DMS53 (cell line): ENCODE measurements around the gene CELF2.
"Not testable (repeated sequence)": the region's sequence is repeated elsewhere in the genome, so short reads cannot be mapped to it uniquely, and the experiment has no call there.

Experiments
- DNase-seq: peaks from one replicate; lab custom pipeline; 2025; lab: John Stamatoyannopoulos, UW

The CELF2 gene

DNA sequence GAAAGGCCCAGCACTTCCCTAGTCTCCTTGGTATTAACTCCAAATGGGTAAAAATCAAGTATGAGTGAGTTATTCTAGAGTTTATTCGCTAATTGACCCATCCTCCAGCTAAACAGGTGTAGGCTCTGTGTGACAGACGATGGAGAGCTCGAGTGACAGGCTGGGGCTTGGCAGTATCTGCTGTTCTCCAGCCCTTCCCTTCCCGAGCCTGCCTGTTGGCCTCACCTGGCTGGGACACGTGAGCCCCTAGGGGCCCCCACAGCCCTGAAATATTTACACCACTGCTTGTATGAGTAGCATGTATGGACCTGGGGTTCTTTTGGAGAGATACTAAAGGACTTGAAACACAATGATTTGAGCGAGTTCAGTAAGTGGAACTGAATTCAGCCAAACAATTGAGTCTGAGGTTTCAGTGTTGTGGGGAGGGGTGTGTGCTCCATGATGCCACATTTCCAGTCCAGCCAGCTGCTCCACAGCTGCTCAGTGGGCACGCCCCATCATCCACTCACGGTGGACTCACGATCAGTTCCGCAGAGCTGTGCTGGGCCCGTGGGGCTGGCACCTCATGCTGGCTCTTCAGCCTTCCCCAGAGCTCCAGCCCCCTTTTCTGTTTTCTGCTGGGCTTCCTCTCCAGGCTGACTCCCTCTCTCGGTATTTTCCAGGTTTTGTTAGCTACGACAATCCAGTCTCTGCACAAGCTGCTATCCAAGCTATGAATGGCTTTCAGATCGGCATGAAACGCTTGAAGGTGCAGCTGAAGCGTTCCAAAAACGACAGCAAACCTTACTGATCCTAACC, 310.8 kb downstream of the CELF2 start:
- DNase-seq, result no peak

DNA sequence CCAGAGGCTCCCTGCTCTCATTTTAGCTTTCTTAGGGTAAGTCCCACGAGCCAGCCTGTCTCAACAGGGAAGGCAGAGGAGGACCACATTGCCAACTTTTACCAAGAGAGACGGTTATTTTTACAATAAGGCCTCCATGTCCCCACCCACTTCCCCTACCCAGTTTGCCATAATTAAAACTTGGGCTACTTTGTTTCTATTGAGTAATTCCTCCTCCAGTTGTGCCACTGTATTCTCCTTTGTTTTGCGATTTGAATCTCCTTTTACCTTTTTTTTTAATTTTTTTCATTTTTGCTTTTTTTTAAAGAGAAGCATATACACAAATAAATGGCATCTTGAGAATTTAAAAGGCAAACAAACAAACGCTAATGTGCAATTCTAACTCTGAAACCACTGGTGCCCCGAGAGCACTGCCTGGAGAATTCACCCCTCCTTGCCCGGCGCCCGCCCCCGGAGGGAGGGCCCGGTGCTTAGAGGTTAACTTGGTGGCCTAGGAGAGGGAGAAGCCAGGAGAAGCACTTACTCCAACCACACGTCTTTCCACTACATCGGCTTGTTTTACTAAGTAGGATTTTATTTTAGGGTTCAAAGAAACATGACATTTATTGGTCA, 311.5 kb downstream of the CELF2 start:
- no peak for DNase-seq

DNA sequence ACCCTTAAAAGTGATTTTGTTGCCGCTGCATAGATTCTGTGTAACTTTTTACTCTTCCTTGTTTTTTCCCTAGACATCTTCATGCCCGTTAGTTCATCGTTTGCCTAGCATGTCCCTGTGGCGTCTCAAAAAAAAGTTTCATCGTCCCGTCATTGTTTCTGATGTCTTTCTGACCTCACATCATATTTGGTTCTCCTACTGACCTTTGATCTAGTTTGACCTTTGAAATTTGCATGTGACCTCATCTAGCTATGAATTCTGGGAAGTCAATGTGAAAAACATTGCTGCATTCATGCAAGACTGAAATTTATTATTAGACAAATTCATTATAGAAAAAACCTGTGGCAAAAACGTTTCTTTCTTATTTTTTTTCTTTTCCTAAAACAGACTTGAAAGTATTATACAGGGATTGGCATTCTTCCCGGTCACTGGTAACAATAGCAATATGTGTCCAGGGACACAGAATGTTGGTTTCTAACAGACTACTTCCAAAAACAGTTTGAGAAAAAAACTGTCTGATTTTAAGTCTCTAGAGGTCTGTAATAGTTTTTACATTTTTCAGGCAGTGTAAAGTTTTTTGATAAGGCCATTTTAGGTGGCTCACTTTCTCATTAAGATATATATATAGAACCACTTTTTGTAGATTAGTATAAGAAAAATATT, 312.8 kb downstream of the CELF2 start:
- no peak for DNase-seq

DNA sequence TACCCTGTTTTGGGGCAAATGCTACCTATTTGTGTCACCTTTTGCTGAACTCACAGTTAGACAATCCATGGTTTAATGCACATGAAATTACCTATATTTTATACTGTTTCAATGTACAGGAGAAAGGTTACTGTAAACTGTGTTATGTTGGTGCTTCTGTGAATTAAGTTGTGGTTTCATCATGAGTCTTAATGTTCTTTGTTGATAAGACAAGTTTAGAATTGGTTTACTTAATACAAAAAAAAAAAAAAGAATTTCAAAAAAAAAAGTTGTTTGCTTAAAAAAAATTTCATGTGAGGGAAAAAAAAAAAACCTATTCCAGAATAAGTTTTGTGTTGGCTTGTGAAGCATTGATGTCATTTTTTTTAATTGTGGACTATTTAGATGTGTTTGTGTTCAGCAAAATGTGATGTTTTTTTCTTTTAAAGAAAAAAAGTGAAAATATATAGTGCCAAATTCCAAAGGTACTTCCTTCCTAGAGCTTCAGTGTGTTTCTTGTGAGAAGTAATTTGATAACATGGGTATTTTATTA, 313.4 kb downstream of the CELF2 start:
- no peak for DNase-seq

DNA sequence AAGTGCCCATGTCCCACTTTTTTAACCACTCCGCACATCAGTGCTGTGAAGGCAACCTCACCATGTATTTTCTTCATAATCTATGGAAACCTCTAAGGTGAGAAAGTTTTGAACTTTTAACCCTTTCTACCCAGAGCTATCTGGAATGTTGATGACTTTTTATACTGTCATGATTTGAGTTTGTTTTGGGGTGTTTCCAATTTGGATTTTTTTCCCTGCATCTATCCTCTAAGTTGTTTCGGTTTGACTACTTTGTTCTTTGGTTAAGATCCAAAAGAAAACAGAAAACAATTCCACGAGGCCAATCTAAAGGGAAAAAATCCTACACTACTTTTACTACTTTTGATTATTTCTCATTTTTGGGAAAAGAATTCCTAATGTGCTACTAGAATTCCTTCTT, 314.1 kb downstream of the CELF2 start:
- no peak for DNase-seq

DNA sequence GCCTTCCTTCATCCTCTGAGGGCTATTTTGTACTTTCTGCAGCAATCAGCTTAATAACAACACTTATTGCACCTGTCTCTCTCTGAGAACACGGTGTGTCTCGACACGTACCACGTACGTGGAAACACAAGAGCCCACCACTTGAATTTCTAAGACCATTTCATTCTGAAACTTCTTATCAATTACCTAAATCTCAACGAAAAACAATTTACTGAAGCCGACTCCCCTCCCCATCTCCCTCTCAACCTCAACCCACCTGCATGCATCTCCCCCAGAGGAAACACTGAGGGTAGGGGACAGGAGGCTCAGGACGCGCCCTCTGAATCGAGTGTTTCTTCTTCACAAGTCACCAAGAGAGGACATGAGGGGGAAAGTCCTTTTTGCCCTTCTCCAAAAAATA, 315.2 kb downstream of the CELF2 start:
- DNase-seq, result no peak

DNA sequence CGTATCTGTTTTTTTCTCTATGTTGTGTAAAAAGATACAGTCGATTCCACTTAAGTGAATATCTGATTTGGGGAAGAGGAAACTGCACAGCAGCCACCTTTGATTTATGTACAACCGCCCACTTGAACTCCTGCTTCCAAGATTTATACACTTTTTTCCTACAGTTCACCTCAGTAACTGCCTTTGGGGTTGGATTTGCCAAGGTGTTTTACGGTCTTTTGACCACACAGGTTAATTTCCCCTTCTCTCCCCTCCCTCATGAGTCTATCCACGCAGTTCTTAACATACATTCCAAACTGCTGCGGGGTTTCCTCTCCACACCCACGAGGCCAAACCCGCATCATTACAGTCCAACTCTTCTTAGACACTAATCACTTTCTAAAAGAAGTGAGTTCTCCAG, 316.8 kb downstream of the CELF2 start:
- DNase-seq, result no peak

DNA sequence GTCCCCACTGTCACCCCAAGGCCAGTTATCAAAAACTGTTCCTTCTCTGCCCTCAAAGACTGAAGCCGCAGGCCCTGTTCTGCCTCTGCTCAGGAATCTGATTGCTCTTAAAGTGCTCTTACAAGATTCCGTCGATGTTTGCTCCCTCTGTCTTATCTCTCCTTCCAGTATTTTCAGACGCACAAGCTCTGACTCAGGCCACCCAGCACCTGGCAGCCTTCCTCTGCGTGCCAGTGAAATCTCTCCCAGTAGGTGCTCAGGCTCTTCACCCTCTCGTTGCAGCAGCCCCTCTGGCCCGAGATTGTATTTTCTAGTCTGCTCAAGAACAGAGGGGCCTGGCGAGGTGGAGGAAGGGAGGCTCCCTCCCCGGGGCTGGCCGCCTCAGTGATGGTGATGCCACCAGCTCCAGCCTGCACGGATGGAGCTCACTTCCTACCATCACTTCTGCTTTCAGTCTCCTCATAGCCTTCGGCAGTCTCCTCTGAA, 317.5 kb downstream of the CELF2 start:
- DNase-seq, result no peak

DNA sequence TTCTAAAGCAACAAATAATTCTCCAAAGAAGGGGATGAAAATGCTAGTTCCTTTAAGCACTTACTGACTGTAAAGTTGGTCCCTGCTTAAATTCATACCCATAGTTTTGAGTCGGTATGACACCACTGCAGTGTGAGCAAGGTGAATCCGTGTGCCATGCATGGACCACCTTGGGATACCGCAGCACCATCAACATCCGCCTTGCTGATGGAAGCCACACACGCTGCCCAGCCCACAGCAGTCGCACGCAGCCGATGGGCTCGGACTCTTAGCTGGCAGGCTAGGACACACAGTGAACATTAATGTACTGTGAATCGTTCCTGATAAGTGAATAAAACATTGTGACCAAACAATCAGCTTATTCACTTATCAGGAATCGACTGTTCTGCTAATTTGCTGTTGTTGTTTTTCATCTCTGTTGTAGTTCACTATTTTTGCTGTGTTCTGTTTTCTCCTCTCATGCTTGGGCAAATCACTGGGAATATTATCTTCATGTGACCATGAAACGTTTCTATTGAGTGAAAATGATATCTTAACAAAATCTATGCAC, 318.3 kb downstream of the CELF2 start:
- DNase-seq, result no peak

DNA sequence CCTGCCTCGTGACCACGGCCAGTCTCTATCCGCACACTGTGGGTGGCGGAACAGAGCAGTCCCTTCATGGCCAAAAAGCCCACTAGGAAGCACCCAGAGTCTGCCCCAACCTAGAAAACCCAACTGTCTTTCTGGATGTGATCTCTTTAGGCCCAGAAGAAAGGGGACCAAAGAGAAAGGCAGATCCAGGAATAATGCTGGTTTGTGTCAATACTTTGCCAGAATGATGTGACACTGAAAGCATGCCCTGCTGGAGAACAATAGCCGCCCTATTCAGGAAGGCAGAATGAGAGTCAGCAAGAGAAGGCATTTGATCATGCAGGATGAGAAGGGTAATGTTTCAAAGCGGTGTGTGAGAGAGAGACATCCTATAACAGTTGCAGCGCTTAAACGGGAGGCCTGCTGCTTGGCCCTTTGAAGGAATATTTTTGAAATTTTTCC, 319.1 kb downstream of the CELF2 start:
- DNase-seq, result no peak

DNA sequence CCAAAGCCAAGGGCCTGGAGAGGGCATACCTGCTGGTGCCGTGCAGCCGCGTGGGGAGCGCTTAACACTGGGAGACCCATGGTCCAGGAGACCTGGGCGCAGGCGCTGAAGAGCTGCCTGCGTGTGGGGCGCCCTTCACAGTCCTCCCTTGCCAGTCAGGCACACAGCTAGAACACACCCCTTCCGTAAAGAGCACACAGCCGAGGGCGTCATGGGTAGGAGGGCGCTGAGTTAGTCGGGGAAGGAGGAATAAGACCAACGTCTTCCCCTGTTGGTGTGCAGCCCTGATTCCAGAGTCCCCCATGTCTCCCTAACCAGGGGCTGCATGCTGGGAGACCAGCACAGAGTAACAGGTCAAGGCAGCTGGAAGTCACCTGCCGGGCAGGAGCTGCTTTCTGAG, 319.8 kb downstream of the CELF2 start:
- DNase-seq, result no peak

DNA sequence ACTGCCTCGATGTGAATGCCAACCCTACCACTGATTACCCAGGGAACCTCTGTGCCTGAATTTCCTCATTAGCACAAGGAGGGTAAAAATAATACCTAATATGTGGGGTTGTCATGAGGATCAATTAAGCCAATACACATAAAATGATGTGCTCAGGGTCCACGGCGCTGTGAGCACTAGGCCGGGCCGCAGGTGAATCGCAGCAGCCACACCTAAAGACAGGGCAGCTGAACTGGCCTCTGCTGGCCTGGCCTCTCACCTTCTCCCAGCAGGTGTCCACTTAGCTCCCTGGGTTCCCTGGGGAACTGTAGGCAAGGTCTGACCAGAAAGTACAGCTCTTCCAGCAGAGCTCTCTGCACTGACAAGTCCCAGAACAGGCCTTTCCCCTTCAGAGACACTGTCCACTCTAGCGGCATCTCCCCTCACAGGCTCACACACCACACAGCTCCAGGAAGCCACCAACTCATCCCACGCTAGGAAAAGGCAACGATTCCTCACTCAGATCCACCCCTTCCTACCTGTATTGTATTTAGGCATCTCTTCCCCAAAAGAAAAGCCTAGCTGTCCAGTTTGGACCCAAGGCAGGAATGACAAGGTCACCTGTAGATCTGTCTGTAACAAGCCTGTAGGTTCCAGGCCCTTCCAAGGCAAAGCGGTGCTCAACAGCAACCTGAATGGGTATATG, 320.6 kb downstream of the CELF2 start:
- no peak for DNase-seq

DNA sequence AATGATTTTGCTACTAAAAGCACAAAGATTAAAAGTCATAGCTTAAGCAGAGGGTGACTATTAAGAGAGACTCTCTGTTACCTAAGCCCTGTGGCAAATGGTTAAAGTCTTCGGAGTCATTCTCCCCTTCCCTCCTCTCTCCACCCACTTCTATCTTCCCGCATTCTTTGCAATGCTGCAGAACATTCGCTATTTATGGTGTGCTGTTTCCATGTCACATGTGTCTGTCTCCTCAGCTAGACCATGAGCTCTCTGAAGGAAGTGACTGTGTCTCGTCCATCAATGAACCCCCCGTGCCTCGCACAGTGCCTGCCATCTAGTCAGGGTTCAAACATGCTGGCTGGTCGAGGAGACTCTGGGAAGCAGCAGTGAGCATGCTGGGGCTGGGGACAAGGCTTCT, 321.3 kb downstream of the CELF2 start:
- no peak for DNase-seq

DNA sequence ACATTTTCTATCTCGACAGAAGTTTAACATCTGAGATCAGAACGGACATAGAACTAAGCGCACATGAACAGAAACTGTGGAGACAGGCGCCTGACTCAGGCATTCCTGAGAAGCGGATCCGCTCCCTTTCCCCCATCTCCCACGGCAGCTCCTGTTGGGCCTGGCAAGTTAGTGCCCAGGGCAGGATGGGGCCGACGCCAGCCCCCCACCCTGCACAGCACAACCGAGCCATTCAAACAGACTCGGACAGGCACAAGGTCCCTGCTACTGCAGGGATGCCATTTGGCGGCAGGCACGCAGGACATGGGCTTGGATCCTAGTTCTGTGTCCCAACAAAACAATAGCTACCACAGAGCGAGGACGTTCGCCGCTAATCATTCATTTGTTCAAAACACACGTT, 322.0 kb downstream of the CELF2 start:
- no peak for DNase-seq

DNA sequence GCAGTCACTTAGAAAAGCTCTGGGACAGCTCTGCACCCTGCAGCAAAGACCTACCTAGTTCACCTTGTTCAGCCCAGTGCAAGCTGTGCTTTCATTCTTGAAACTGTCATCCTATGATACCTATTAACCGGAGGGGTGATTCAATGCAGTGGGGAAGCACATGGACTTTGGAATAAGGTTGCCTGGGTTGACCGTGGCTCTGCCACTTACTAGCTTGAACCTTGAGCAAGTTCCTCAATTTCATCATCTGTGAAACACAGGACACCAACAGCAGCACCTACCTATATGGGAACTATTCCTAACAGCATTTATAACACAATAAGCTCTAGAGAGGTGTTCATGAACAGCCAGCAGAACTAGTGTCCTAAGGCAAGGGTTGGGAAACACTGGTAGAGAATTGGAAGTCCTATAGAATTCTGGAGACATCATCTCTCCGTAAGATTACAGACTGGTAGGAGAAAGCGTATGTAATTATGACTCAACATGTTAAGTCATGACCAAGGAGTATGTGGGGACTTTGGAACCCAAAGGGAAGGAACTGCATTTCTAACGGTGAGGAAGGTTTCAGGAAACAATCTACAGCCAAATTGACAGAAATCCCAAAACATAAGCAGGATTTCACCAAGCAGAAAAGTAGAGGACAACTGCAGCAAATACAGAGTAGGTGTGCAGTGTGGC, 323.8 kb downstream of the CELF2 start:
- DNase-seq, result no peak

DNA sequence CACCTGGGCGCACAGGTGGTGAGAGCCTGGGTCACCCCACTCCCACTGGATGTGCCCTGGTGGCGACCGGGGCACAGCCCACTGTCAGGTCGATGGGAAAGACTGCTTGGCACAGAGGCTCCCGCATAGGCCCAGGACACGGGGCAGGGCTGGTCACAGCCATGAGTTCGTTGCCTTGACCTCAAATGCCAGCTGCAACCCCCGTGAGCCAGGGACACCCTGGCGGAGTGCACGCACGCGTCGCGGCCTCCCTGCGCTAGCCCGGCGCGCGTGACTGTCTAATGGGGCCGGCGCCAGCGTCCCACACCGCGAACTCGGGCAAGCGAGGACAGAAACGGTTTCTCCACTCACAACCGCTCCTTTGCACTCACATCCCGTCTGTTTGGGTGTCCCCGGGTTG, 326.4 kb downstream of the CELF2 start:
- DNase-seq, result no peak

DNA sequence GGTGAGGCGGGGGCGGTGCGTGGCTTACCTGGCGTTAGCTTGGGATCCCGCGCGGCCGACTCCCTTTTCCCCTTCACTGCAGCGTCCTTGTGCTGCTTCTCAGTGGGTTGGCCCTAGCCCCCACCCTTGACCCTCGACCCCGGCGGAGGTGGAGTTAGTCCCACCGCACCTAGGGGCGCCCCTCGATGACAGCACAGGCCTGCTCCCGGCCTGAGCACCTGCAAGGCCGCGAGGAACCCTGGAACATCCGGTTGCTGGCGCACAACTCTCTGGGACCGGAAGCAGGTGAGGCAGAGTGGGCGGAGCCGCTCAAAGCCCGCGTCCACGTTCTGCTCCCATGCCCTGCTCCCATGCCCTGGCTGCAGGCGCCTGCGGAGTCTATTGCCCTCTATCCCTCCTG, 326.9 kb downstream of the CELF2 start:
- DNase-seq, result no peak

DNA sequence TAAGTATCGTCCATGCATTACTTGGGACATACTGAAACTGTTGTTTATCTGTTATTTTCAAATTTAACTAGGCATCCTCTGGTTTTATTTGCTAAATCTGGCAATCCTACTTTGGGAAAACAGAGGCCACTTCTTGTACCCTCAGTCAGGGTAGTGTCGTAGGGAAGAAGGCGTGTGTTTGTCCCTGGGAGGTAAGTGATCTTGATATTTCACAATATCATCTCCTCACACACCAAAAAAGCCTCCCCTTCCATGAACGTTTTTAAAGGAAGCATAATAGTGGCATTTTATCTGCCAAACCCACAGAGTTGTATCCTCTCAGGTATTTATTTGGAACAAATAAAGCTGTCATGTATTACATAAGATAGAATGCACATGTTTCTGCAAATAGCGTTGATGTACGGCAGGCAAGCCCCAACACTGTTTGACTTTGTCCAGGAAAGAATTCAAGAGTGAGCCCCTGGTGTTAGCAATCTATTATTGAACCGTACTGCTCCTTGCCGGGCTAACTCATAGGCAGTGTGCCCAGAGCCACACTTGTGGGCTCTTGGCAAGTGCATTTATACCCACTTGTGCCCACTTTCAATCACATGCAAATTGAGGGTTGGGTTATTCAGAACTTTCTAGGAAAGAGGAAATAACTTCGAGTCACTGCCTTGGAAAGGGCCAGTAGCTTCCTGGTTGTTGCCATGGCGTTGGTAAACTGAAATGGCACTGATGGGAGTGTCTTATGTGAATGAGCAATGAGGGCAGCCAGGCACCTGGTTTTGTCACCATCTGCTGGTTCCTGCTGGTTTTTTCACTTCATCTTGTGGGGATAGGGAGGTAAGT, 327.8 kb downstream of the CELF2 start:
- DNase-seq, result peak; percentile 57

DNA sequence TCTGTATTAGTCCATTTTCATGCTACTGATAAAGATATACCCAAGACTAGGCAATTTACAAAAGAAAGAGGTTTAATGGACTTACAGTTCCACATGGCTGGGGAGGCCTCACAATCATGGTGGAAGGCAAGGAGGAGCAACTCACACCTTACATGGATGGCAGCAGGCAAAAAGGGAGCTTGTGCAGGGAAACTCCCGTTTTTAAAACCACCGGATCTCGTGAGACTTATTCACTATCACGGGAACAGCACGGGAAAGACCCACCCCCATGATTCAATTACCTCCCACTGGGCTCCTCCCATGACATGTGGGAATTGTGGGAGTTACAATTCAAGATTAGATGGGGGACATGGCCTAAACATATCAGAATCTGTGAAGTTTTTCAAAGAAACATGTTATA, 329.9 kb downstream of the CELF2 start:
- not testable (repeated sequence) for DNase-seq

DNA sequence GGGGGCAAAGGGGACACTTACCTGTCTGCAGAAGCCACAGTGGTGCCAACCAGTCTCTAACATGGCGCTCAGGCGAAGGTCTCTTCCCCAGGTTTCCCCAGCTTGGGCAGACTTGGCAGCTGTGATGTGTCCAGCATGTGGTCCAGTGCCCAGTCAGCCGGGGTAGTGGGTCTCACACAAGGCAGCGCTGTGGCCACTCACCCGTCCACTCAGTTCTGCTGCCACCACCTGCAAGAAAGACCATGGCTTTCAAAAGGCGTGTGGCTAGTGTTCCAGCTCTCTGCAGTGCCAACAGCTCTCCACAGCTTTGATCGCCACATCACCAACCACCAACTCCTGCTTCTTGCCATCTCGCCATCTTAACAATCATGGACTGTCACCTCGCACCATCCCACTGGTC, 334.1 kb downstream of the CELF2 start:
- no peak for DNase-seq
